Measurements from ENCODE around the gene POSTN.

The POSTN gene, protein sequence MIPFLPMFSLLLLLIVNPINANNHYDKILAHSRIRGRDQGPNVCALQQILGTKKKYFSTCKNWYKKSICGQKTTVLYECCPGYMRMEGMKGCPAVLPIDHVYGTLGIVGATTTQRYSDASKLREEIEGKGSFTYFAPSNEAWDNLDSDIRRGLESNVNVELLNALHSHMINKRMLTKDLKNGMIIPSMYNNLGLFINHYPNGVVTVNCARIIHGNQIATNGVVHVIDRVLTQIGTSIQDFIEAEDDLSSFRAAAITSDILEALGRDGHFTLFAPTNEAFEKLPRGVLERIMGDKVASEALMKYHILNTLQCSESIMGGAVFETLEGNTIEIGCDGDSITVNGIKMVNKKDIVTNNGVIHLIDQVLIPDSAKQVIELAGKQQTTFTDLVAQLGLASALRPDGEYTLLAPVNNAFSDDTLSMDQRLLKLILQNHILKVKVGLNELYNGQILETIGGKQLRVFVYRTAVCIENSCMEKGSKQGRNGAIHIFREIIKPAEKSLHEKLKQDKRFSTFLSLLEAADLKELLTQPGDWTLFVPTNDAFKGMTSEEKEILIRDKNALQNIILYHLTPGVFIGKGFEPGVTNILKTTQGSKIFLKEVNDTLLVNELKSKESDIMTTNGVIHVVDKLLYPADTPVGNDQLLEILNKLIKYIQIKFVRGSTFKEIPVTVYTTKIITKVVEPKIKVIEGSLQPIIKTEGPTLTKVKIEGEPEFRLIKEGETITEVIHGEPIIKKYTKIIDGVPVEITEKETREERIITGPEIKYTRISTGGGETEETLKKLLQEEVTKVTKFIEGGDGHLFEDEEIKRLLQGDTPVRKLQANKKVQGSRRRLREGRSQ

DNA sequence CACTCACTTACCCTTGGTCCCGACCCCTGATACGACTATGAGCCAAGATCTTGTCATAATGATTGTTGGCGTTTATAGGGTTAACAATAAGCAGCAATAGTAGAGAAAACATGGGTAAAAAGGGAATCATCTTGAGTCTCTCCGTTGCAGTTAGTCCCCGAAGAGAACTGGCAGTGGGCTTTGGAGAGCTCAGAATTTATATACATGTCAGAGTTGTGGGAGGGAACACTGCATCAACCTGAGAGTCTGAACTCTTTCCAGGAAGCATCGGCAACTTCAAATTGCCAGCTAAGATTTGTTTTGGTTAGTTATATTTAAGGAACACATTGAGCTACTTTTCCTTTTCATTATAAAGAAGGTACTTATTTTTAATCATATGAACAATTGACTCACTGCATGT, at the start of gene POSTN:
Gene POSTN, minus strand, starts transcription at position 172 of the 400 bp plus-strand sequence. Its CDS starts 42 bp downstream, at position 130.
- DNase-seq = no peak

DNA sequence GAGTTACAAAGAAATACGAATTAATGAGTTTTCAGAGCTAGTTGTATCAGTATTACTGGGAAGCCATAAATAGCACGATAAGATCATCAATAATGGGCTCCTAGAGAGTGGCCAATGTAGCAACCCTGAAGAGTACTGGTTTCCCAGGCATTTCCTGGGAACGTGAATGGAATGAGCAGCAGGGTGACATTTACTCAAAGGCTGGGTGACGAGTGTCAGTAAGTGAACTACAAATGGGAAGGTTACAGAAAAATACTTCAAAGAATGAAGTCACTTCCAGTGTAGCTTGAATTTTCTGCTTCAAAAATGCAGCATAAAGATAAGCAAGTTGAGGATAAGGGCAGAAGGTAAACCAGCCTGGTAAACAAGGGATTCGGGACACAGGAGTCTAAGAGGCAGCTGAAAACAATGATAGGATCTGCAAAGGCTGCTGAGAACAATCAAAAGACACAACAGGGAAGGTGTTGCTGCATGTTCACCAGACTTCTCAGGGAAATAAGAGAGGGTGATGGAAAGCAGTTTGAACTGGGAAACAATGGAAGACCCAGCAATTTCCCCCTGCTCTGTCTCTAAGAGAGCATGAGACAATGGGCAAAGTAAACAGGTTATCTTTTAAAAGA, 48.6 kb upstream of the POSTN start:
- no peak for DNase-seq

DNA sequence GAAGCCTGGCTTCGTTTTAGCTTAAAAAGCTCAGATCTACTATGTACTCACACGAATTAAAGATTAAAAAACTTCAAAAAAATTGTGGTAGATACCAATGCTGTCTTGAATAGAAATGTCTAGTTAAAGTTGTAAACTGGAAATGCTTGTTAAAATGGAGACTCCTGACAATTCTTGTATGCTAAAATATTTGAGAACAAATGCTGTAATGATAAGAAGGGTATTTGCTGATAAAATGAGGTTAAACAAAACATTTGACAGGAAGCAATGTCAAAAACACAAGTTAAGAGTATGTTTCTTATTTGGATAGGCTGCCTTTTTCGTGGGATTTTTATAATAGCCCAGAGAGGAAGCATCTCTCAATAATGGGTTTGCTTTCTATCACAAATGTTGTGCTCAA, 48.0 kb upstream of the POSTN start:
- DNase-seq = no peak

DNA sequence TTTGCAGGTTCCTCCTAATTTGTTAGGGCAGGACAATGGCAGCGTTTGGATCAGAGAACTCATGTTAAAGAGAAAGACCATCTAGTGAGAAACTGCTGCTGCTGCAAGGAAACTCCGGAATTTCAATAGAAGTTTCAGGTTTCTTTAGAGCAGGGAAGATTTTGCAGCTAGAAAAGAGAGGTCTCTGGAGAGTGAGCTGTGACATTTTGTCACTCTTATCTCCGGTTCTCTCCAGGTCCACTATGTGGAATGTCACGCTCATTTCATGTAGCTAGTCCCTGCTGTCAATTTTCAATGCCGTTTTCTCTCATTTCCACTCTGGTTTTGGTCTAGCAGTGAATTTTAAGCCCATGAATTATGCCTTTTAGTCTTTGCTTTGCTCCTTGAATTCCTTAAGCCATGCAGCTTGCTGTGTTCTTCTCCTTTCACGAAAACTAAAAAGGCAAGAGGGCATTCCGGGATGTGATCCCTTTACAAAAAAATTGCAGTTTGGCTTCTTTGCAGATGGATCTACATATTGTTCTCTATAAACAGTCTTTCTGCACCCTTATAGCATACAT, 46.7 kb upstream of the POSTN start:
- DNase-seq = no peak

DNA sequence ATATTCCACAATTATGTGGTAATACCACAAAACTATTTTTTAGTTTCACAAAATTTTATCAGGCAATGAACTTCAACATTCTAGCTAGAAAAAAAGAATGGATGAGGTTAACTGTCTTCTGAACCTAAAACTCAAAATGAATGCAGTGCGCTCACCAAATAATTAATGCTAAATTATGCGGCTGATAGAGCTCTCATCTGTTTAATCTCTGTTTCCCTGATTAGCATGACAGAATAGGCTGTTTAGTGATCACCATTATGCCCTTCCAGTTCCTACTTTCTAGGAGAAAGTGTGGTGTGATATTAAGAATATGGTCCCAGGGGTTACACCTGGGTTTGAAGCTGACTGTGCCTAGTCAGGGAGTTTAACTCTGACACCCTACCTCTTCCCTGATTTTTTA, 42.8 kb upstream of the POSTN start:
- DNase-seq = no peak

DNA sequence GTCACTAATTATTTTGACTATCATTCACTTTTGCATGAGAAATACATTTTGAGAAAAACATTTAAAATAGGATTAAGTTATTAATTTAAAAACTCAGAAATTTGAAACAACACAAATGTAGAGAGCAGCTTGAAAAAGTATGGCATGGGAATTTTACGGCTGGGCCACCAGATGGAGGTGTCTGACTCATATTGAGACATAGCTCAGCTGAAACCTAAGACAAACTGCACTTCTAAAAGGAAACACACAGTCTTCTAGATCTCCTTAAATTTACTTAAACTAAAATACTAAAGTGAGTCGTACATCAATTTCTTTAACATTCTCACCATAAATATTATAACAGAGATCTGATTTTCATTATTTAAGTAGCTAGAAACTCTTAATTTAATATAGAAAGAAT, 41.9 kb upstream of the POSTN start:
- peak in 1 of 2 donors; percentile 54 for DNase-seq

DNA sequence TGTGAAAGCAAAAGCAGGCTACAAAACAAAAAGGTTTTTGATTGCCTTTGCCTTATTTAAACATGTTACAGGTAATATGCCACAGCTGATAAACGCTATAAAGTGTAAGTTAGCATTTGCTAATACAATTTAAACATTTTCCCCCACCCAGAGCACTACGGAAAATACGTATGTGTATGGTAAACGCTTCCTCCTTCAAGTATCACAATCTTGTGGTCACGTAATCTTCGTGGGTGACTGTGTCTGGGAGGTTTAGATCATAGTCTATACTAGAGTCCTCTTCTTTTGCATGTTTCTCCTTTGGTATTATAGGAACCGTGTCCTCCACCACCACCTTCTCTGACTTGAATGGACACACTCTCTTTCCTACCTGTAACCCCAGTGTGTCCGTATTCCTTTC, 38.1 kb upstream of the POSTN start:
- DNase-seq = no peak

DNA sequence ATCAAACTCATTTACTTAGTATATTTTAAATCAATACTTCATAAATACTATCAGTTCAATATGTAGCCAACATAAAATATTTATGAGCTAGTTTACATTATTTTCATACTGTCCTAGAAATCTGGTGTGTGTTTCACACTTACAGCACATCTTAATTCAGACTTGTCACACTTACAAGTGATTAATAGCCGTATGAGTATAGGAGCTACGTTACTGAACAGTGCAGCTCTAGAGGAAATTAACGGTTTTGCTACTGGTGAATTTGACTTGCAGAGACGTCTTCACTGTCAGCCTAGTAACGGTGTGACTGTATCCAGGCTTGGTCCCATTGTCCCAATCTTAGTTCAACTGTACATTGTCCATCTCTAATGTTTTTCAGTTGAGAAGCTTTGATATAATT, 33.7 kb upstream of the POSTN start:
- no peak for DNase-seq

DNA sequence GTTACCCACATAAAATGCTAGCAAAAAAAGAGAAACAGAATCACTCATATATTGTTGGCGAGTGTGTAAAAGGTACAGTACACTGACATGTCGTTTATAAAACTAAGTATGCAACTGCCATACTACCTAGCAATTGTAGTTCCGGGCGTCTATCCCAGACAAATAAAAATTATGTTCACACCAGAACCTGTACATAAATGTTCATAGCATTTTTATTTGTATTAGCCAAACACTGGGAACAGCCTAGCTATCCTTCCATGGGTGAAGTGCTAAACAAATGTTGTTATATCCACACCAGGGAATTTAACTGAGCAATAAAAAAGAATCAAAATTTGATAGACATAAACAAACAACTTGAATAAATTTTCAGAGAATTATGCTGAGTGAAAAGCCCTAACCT, 28.9 kb upstream of the POSTN start:
- DNase-seq = no peak

DNA sequence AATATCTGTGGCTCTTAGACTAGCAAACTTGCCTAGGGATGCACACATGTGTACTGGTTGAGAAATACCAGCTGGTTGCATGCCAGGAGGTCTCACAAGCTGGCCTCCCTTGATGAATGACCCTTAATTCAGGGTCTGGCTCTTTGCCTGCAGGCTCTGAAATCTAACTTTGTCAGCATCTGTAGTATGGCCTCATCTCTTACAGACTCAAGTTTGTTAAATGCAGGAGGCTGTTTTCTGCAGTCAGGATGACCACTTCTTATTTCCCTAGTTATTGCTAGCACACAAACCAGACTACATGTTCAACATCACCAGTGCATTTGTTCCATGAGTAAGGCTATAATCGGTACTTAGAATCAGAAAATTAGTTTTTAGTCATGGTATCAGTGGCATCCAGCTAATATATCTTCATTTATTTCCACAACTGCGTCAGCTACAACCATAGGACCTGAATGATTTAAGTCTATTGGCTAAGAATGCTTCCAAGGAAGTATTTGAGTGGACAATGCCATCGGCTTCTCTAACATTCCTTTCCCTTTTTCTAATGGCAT, 23.3 kb upstream of the POSTN start:
- no peak for DNase-seq

DNA sequence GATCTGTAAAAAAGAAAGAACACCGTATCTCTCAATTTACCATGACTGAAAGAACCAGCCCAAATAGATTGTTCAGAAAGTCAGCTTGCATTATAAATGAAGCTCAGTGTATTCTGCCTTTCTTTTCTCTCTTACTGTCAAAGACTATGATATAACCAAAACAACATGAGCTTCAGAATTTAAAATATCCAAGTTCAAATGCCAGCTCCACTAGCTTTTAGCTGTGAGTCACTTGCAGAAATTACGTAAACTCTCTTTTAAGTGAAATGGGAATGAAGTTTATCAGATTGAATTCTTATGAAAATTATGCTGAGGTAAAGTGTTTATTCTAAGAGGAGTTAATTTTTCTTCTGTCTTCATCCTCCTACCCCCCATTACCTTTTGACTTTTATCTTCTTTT, 20.0 kb upstream of the POSTN start:
- no peak for DNase-seq

DNA sequence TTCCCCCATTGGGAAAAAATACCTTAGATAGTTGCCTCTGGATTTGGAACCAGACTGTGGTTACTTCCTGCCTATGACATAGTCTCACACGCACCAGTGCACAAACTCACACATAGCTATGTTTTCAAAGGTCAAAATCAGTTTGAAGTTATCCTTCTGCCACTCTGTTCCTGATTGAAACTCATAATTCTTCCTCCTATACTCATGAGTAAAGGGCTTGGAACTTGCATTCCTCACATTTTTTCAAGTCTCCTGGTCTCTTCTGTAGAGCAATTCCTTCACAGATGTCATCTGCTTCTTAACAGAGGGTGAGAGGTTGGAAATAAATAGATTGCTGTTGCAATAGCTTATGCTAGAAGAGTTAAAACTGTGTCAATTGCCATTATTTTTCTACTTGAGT, 18.6 kb upstream of the POSTN start:
- DNase-seq = no peak

DNA sequence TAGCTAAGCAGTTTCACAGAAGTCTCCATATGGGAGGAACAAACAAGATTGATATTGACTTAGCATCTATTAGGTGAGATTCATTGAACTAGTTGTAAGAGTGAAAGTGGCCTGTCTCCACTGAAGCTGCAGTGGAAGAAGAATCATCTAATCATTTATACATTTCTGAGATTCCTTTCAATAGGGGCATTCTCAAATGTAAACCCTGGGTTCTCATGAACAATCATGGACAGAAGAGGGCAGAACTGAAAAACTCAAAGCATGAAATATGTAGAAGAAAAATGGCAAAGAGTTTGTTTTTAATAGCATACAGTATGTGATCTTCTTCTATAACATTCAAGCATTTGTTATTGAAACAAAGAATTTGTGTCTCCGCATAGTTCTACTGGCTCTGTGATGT, 17.6 kb upstream of the POSTN start:
- DNase-seq = no peak

DNA sequence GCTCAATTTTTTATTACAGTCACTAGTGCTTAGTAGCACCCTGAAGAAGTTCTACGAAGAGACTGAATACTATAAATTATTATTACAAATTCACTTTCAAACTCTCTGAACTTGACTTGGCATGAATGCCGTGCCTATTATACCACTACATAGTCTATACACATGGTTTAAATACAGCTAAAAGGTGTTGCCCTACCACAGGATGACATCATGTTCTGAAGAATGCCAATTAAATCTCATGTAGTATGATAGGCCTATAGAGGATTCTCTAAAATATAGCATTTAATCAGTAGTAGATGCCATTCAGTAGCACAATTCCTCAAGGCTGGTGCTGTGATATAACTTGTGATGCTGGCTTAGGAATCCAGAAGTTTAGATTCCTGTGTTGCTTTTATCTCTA, 16.7 kb upstream of the POSTN start:
- DNase-seq = no peak

DNA sequence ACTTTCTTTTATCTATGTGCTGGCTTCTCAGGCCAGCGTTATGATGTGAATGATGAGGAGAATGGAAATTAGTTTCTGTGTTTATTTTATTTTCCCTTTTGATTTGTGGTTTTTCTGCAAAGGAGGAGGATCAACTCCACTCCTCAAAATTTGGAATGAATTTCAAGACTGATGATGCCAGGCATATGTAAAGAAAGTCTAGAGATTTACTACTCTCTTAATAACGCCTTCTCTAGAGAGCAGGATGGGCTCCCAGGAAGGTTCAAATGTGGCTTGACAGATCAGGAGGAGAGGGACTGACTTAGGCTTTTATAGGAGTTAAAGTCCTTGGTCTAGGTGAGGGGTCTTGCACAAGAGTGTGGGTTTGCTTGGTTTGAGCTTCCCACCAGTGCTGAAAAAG, 15.1 kb upstream of the POSTN start:
- no peak for DNase-seq

DNA sequence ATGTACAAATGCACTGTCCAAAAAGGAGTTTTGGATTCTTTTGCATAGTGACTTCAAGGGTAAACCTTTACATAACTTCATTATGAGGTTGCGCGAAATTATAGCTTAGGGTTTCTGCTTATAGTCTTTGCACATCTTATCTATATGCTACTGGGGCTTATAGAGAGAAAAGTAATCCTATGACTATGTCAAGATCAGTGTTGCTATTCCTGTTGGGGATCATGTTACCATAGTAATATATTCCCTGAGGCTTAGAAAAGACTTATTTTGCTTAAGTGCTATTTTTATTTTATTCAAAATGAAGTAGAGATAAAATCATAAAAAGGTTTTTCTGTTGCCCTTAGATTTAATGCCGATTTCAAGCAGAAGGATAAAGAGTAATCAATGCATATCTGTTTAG, 14.7 kb upstream of the POSTN start:
- DNase-seq = no peak

DNA sequence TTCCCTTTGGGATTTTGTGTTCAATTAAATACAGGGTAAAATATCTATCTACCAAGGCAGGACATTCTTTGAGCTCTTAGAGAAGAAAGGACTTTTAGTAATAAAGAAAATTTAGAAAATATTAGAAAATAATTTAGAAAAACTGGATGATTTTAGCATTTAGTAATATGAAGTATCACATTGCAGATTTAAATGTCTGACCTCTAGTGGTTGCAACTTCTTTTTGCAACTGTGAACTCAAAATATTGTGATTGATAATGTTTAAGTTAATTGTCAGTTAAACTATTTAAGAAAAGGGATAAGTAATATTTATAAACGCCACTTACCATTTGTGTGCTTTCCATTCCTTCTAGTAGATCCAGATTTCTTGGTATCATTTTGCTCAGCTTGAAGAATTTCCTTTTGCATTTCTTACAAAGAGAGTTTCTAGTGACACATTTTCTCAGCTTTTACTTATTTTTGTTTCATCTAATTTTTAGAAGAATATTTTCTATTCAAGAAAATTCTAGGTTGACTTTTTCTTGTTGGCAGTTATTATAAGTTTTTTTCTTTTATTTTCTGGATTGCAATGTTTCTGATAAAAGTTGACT, 10.3 kb upstream of the POSTN start:
- no peak for DNase-seq

DNA sequence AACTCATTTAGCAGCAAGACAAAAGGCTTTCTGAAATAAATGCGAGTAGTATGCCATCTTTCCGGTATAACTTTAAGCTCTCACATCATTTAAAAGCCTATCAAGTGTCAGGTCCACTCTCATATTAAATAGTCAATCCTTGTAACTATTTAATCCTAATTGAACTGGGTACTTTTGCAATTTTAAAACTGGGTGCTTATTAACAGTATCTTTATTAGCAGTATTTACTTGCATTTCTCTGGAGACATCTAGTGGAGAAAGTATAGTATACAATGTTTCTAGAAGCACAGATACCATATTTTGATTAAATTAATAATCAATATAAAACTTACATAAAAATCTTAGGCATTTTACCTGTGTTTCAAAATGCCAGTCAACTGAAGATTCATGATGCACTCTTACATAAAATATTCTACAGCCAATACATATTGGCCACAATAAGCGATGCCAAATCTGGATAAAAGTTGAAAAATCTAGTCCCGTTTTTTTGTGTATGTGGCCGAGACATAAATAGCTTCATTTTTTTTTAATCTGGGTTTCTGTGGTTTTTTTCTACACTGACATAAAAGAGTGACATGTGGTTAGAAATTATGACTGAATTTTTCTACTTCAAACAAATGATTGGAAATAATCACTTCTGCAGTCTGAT, 4.3 kb upstream of the POSTN start:
- peak in 1 of 2 donors; percentile 50 for DNase-seq

DNA sequence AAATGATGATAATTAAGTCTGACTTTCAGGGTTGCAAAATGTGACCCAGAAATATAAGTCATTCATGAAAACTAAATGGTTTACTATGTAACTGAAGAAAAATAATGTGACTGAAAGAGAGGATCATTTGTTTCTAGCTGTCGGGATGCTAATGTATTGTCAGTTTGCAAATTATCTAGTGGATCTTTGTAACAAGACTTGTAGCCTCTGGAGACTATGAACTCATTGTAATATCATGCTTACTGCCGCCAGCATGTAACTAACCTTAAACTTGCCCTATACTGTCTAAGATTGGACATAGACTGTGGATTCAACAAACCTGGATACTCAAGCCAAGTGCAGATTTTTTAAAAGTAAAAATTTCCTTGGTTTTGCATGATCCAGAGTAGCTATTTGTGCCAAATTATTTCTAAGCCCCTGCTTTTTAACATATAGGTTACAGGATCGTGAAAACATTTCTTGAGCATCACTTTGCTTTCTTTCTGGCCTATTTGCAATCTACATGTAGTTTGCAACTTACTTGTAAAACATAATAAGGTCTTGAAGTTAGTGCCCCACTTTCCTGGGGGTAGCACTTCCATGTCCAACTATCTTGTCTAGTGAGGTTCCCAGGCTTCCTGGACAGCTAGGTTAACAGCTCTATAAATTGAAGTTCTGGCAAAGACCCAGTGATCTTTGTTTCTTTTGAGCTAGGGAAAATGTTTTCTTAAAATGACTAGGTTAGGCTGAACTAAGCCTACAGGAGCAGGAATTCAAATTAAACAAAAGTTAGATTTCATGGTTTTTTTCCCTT, 3.3 kb upstream of the POSTN start:
- no peak for DNase-seq

DNA sequence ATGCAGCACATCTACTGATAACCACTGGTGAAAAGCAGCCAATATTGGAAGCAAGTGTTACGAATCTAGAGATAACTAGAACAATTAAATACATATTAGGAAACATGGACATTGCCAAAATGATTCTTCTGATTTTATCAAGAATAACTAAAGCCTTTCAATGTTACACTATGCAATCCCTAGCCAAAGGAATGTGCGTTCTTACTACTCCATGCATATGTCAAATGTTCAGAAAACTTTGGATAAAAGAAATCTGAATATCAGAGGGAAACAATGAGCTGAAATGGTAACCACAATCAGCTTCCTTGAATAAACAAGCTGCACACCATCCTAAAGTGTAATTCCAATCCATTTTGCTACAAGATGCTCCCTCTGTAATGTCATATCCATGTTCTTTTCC, 951 bp upstream of the POSTN start:
- no peak for DNase-seq

DNA sequence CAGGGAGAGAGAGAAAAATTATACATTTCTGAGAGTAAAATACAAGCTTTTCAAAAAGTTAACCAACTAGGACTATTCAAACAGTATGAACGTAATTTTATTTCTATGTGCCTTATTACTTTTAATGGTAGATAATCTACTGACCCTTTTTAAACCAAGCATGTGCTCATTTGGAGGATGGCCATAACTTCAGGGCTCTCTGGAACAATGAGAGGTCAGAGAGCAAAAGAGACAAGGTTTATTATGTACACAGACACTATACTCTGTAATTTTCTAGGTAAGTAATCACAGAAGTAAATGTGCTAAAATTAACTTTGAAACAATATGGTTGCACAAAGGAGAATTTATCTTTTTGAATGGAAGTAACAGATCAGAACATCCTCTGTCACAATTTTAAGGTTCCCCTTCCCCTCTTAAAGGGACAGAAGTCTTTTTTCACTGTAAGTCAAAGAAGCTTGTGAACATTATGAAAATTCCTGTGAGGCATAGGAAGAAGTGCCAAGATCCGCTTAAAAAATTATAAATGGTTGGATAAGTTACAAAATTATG, 1.0 kb downstream of the POSTN start:
- no peak for DNase-seq

Data from hippocampal formation (tissue), 2 donors.